ENCODE results near the gene DNAJC13.

- TF ChIP-seq CTCF (IDR thresholded peaks at IDR 0.05; ENCODE audit: poor library complexity) (no peak), EZH2phosphoT487 (IDR thresholded peaks at IDR 0.05; ENCODE audit: low read depth, severe bottlenecking, unreplicated experiment) (no peak)
Observed at GRCh38 chr3:132507657-132508056, 90.4 kb downstream of the DNAJC13 start.
